GM21526 (cell line): ENCODE results near the gene PALD1.

Experiments
- ATAC-seq: cut with Tn5 transposase; IDR thresholded peaks from one replicate; pipeline ENCODE4 v1.9.1; 2021; ENCODE audit warnings: moderate library complexity; ENCODE audit not compliant: unreplicated experiment, low FRiP score

PALD1 gene

GRCh38 chr10:70586348-70586930 is 107.9 kb downstream of the PALD1 start:
- no peak for ATAC-seq

- no peak for ATAC-seq
Measured at GRCh38 chr10:70587045-70587658, 108.6 kb downstream of the PALD1 start.

- no peak for ATAC-seq
Measured at GRCh38 chr10:70588255-70588654, 109.7 kb downstream of the PALD1 start.

- no peak for ATAC-seq
Measured at GRCh38 chr10:70588859-70589570, 110.4 kb downstream of the PALD1 start.

GRCh38 chr10:70589762-70590654 is 111.4 kb downstream of the PALD1 start:
- no peak for ATAC-seq

- no peak for ATAC-seq
Measured at GRCh38 chr10:70590655-70591416, 112.3 kb downstream of the PALD1 start.

- no peak for ATAC-seq
Measured at GRCh38 chr10:70592186-70592735, 113.7 kb downstream of the PALD1 start.

GRCh38 chr10:70592746-70593512 is 114.4 kb downstream of the PALD1 start:
- no peak for ATAC-seq

GRCh38 chr10:70593513-70593890 is 114.9 kb downstream of the PALD1 start:
- no peak for ATAC-seq

GRCh38 chr10:70594161-70594560 is 115.6 kb downstream of the PALD1 start:
- ATAC-seq = no peak

GRCh38 chr10:70595566-70596016 is 117.0 kb downstream of the PALD1 start:
- ATAC-seq = no peak

GRCh38 chr10:70596110-70596798 is 117.7 kb downstream of the PALD1 start:
- ATAC-seq = no peak

- ATAC-seq = no peak
Measured at GRCh38 chr10:70596860-70597809, 118.6 kb downstream of the PALD1 start.

- no peak for ATAC-seq
Measured at GRCh38 chr10:70597856-70598815, 119.6 kb downstream of the PALD1 start.

GRCh38 chr10:70598857-70599295 is 120.3 kb downstream of the PALD1 start:
- ATAC-seq = no peak

- no peak for ATAC-seq
Measured at GRCh38 chr10:70599319-70599718, 120.8 kb downstream of the PALD1 start.
